Hematopoietic multipotent progenitor cell treated with erythropoietin and hydrocortisone succinate and interleukin-3 and kit ligand, for 6 days (in vitro differentiated cells): ENCODE data around the gene DERA.
"Not testable (repeated sequence)": the region's sequence is repeated elsewhere in the genome, so short reads cannot be mapped to it uniquely, and the experiment has no call there.

ENCODE experiments used
- DNase-seq: peaks from one replicate; pipeline ENCODE4 v3.0.0-alpha.2; 2015

Gene DERA

GRCh38 chr12:15910864-15911721, at the start of gene DERA:
DERA (plus strand) TSS chr12:15911332; CDS start chr12:15911384, 52 bp downstream.
- peak; percentile 78 for DNase-seq

GRCh38 chr12:15861404-15861803, 49.7 kb upstream of the DERA start:
- DNase-seq: no peak

GRCh38 chr12:15862840-15863239, 48.3 kb upstream of the DERA start:
- DNase-seq: no peak

- DNase-seq: no peak
Measured at GRCh38 chr12:15863372-15863771, 47.8 kb upstream of the DERA start.

GRCh38 chr12:15863984-15864383, 47.1 kb upstream of the DERA start:
- DNase-seq: peak; percentile 72

GRCh38 chr12:15868186-15868585, 42.9 kb upstream of the DERA start:
- DNase-seq: no peak

- no peak for DNase-seq
Measured at GRCh38 chr12:15873556-15873955, 37.6 kb upstream of the DERA start.

GRCh38 chr12:15874556-15875145, 36.5 kb upstream of the DERA start:
- not testable (repeated sequence) for DNase-seq

- DNase-seq: no peak
Measured at GRCh38 chr12:15875863-15876262, 35.3 kb upstream of the DERA start.

GRCh38 chr12:15879413-15879812, 31.7 kb upstream of the DERA start:
- DNase-seq: no peak

- DNase-seq: no peak
Measured at GRCh38 chr12:15880721-15881120, 30.4 kb upstream of the DERA start.

- peak; percentile 97 for DNase-seq
Measured at GRCh38 chr12:15882118-15882971, 28.8 kb upstream of the DERA start, which contains the start of gene STRAP. STRAP (plus strand) TSS chr12:15882387; CDS start chr12:15882708, 321 bp downstream.

- no peak for DNase-seq
Measured at GRCh38 chr12:15883536-15883935, 27.6 kb upstream of the DERA start.

GRCh38 chr12:15886372-15887042, 24.6 kb upstream of the DERA start:
- no peak for DNase-seq

GRCh38 chr12:15887043-15887817, 23.9 kb upstream of the DERA start:
- DNase-seq: no peak

GRCh38 chr12:15892645-15893259, 18.4 kb upstream of the DERA start:
- no peak for DNase-seq

- no peak for DNase-seq
Measured at GRCh38 chr12:15893260-15893659, 17.9 kb upstream of the DERA start.

- DNase-seq: no peak
Measured at GRCh38 chr12:15896867-15897266, 14.3 kb upstream of the DERA start.

- no peak for DNase-seq
Measured at GRCh38 chr12:15897433-15897832, 13.7 kb upstream of the DERA start.

- DNase-seq: peak; percentile 81
Measured at GRCh38 chr12:15899282-15899870, 11.8 kb upstream of the DERA start.

- DNase-seq: no peak
Measured at GRCh38 chr12:15904378-15904920, 6.7 kb upstream of the DERA start.
